ENCODE data around the gene ZBTB7B. TPM values are rescaled to one million over a fixed set of nuclear protein-coding genes. Genes with fewer than 3 reads are reported as not detected.

The ZBTB7B gene
- polyA plus RNA-seq, 3 donors: 6.3 to 149 (median 9.6) TPM

DNA sequence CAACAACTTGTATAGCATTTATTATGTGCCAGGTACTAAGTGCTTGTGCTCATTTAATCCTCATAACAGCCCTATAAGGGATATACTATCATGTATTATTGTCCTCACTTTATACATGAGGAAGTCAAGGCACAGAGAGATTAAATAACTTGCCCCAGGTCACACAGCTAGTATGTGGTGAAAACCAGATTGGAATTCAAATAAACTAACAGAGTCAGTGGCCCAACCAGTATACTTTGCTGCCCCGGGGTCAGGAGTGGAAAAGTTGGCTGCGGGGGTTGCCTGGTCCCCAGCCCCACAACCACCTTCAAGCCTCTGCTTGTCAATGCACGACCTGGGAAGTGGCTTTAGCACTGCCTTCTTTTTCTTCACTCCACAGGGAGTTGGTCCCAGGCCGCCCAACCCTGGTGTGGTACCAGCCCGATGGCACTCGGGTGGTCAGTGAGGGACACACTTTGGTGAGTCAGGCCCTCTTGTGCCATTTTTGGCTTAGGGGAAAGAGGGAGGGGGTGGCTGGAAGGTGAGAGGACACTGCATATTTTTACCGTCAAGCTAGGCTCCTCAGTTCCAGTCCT is 51.0 kb downstream of the ZBTB7B start:
- WGBS (ENCODE audit: insufficient coverage): 95% methylated on average over 7 of the region's 7 CpGs
- peaks cover 25% of the 10 kb centered on the region for H3K79me2 ChIP-seq (ENCODE audit: insufficient read depth, low read length)
- Mint-ChIP-seq H3K4me1 (peaks cover 26% of the 10 kb centered on the region), H3K27ac (peak overlapping the region in 1 of 7 donors; percentile 54), H3K36me3 (peaks cover 45 to 47% of the 10 kb centered on the region in 2 donors), H3K9me3 (no peaks in the 10 kb centered on the region), H3K27me3 (ENCODE audit: low read depth in 3 of 3) (peaks cover 0 to 2% (median 0%) of the 10 kb centered on the region in 3 donors), H3K4me3 (no peak overlapping the region)
- peak overlapping the region; percentile 30 for H3K9ac ChIP-seq (ENCODE audit: insufficient read depth, low read length, poor library complexity, severe bottlenecking)
- peaks cover 49 to 50% of the 10 kb centered on the region in 2 donors for H3K36me3 ChIP-seq (replicated peaks in 1 of 2; ENCODE audit: control insufficient read depth in 1 of 2, insufficient read depth in 2 of 2, low read length in 2 of 2)
- TF ChIP-seq, protein P1, sequence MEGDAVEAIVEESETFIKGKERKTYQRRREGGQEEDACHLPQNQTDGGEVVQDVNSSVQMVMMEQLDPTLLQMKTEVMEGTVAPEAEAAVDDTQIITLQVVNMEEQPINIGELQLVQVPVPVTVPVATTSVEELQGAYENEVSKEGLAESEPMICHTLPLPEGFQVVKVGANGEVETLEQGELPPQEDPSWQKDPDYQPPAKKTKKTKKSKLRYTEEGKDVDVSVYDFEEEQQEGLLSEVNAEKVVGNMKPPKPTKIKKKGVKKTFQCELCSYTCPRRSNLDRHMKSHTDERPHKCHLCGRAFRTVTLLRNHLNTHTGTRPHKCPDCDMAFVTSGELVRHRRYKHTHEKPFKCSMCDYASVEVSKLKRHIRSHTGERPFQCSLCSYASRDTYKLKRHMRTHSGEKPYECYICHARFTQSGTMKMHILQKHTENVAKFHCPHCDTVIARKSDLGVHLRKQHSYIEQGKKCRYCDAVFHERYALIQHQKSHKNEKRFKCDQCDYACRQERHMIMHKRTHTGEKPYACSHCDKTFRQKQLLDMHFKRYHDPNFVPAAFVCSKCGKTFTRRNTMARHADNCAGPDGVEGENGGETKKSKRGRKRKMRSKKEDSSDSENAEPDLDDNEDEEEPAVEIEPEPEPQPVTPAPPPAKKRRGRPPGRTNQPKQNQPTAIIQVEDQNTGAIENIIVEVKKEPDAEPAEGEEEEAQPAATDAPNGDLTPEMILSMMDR (IDR thresholded peaks at IDR 0.05): no peak
- peak overlapping the region in 1 of 3 experiments; percentile 96 for H3K4me3 ChIP-seq (replicated peaks in 1 of 3; ENCODE audit: low read depth in 2 of 3, low read length in 3 of 3)
- DNase-seq: no peak
- H2AFZ ChIP-seq (ENCODE audit: insufficient read depth, low read depth, low read length, poor library complexity, severe bottlenecking): no peak overlapping the region
- H3K4me1 ChIP-seq (ENCODE audit: control insufficient read depth in 1 of 2, insufficient read depth in 2 of 2, low read length in 2 of 2): peaks cover 28 to 42% of the 10 kb centered on the region in 2 donors
- intact Hi-C loops (cut with micrococcal nuclease): loop anchor here (5.0 kb wide), 3 partner anchors 34 to 51 kb away; partner anchors contain the start of gene ZBTB7B (in 1 of the 2)
- H3K27me3 ChIP-seq (ENCODE audit: control insufficient read depth in 2 of 2, insufficient read depth in 2 of 2, low read length in 2 of 2): no peaks in the 10 kb centered on the region
- no peaks in the 10 kb centered on the region for H3K9me3 ChIP-seq (replicated peaks in 1 of 2; ENCODE audit: control insufficient read depth in 1 of 2, insufficient read depth in 1 of 2, low read length in 2 of 2)
- peak overlapping the region in 1 of 2 donors; percentile 47 for H3K27ac ChIP-seq (ENCODE audit: low read depth in 1 of 2, low read length in 2 of 2)
- H3K4me2 ChIP-seq (replicated peaks; ENCODE audit: extremely low read depth, low read length, poor library complexity, severe bottlenecking): peak overlapping the region; percentile 100
- peaks cover 62% of the 10 kb centered on the region for H4K20me1 ChIP-seq (ENCODE audit: insufficient read depth, low read length)

DNA sequence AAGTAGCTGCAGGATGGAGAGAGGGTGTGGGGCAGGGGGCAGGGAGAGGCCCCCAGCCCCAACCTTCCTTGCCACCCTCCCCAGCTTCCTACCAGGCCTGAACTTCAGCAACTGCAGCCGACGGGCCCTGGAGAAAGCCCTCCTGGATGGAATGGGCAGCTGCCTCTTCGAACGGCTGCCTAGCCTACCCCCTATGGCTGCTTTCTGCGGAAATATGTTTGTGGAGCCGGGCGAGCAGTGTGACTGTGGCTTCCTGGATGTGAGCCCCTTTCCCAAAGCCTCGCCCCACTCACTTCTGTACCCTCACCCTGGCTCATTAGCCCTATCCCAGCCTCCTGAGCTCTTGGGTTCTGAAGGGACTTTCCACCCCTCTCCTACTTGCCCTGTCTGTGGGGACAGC is 54.5 kb downstream of the ZBTB7B start:
- Histone ChIP-seq H3K9me3 (replicated peaks in 1 of 2; ENCODE audit: control insufficient read depth in 1 of 2, insufficient read depth in 1 of 2, low read length in 2 of 2) (no peaks in the 10 kb centered on the region), H3K27me3 (ENCODE audit: control insufficient read depth in 2 of 2, insufficient read depth in 2 of 2, low read length in 2 of 2) (no peaks in the 10 kb centered on the region), H3K9ac (ENCODE audit: insufficient read depth, low read length, poor library complexity, severe bottlenecking) (no peak overlapping the region), H3K79me2 (ENCODE audit: insufficient read depth, low read length) (peaks cover 25% of the 10 kb centered on the region), H3K27ac (ENCODE audit: low read depth in 1 of 2, low read length in 2 of 2) (no peak overlapping the region), H2AFZ (ENCODE audit: insufficient read depth, low read depth, low read length, poor library complexity, severe bottlenecking) (no peak overlapping the region), H3K4me2 (replicated peaks; ENCODE audit: extremely low read depth, low read length, poor library complexity, severe bottlenecking) (no peak overlapping the region), H4K20me1 (ENCODE audit: insufficient read depth, low read length) (peaks cover 83% of the 10 kb centered on the region), H3K36me3 (replicated peaks in 1 of 2; ENCODE audit: control insufficient read depth in 1 of 2, insufficient read depth in 2 of 2, low read length in 2 of 2) (peaks cover 71 to 78% of the 10 kb centered on the region in 2 donors), H3K4me3 (replicated peaks in 1 of 3; ENCODE audit: low read depth in 2 of 3, low read length in 3 of 3) (no peak overlapping the region), H3K4me1 (ENCODE audit: control insufficient read depth in 1 of 2, insufficient read depth in 2 of 2, low read length in 2 of 2) (peaks cover 16 to 28% of the 10 kb centered on the region in 2 donors)
- DNase-seq: no peak
- no peaks in the 10 kb centered on the region for H3K9me3 Mint-ChIP-seq
- 95% methylated on average over 8 of the region's 8 CpGs for WGBS (ENCODE audit: insufficient coverage)
- peaks cover 0 to 2% (median 0%) of the 10 kb centered on the region in 3 donors for H3K27me3 Mint-ChIP-seq (ENCODE audit: low read depth in 3 of 3)
- peaks cover 63 to 72% of the 10 kb centered on the region in 2 donors for H3K36me3 Mint-ChIP-seq
- intact Hi-C loops (cut with micrococcal nuclease): no loop called here
- TF ChIP-seq, protein P1 (IDR thresholded peaks at IDR 0.05): no peak
- peaks cover 26% of the 10 kb centered on the region for H3K4me1 Mint-ChIP-seq
- H3K4me3 Mint-ChIP-seq: no peak overlapping the region
- no peak overlapping the region for H3K27ac Mint-ChIP-seq
